SW 1271 (cell line): ENCODE data around the gene SLCO4A1.

Source experiments
- DNase-seq, 2 experiments: peaks; one replicate each; lab custom pipeline; 2025; lab: John Stamatoyannopoulos, UW

The SLCO4A1 gene

GRCh38 chr20:62701161-62702012, 59.1 kb downstream of the SLCO4A1 start:
- DNase-seq = no peak

GRCh38 chr20:62702013-62702300, 59.7 kb downstream of the SLCO4A1 start:
- DNase-seq = no peak

GRCh38 chr20:62702895-62703852, 60.9 kb downstream of the SLCO4A1 start:
- DNase-seq = peak; percentile 83 to 93

GRCh38 chr20:62703853-62704228, 61.5 kb downstream of the SLCO4A1 start:
- DNase-seq = peak in 1 of 2 experiments; percentile 46

- peak; percentile 73 to 87 for DNase-seq
Observed at GRCh38 chr20:62704341-62704948, 62.1 kb downstream of the SLCO4A1 start.

- no peak for DNase-seq
Observed at GRCh38 chr20:62705627-62706026, 63.3 kb downstream of the SLCO4A1 start.

- DNase-seq = no peak
Observed at GRCh38 chr20:62706344-62706743, 64.0 kb downstream of the SLCO4A1 start.

- no peak for DNase-seq
Observed at GRCh38 chr20:62706857-62707256, 64.6 kb downstream of the SLCO4A1 start.

GRCh38 chr20:62707276-62707920, 65.1 kb downstream of the SLCO4A1 start:
- DNase-seq = no peak

GRCh38 chr20:62707921-62708521, 65.7 kb downstream of the SLCO4A1 start:
- DNase-seq = peak in 1 of 2 experiments; percentile 32

GRCh38 chr20:62708591-62709536, 66.6 kb downstream of the SLCO4A1 start, which contains the start of gene NTSR1:
Gene NTSR1, plus strand, starts transcription at chr20:62708836. Its CDS starts 372 bp downstream, at chr20:62709208.
- DNase-seq = peak in 1 of 2 experiments; percentile 28

GRCh38 chr20:62709537-62709905, 67.2 kb downstream of the SLCO4A1 start:
- DNase-seq = no peak

GRCh38 chr20:62710221-62710885, 68.0 kb downstream of the SLCO4A1 start:
- DNase-seq = no peak

- peak in 1 of 2 experiments; percentile 9 for DNase-seq
Observed at GRCh38 chr20:62710886-62711702, 68.8 kb downstream of the SLCO4A1 start.

GRCh38 chr20:62711703-62712101, 69.4 kb downstream of the SLCO4A1 start:
- DNase-seq = no peak

- no peak for DNase-seq
Observed at GRCh38 chr20:62712606-62713005, 70.3 kb downstream of the SLCO4A1 start.

GRCh38 chr20:62714006-62714405, 71.7 kb downstream of the SLCO4A1 start:
- no peak for DNase-seq

GRCh38 chr20:62714799-62715198, 72.5 kb downstream of the SLCO4A1 start:
- no peak for DNase-seq

GRCh38 chr20:62715201-62715600, 72.9 kb downstream of the SLCO4A1 start:
- DNase-seq = no peak
